Transverse colon (tissue), 3 donors: Measurements from ENCODE around the gene RAB40C.

Experiments
- CTCF ChIP-seq, 5 experiments: fragments of 200-600 bp in 3 of 5; fragments of 450-650 bp in 2 of 5; sonication (generic) in 3 of 5; IDR thresholded peaks; 1 replicate in 2 of 5; 2 replicates in 3 of 5; pipeline ENCODE4 v1.5.1; 2016 to 2017; ENCODE audit warnings: antibody characterized with exemption in 5 of 5, inconsistent platforms in 3 of 5, mild to moderate bottlenecking in 2 of 5, moderate library complexity in 1 of 5
- POLR2A ChIP-seq: fragments of 450-650 bp; IDR thresholded peaks from one replicate; pipeline ENCODE4 v1.6.1; 2016; ENCODE audit warnings: antibody characterized with exemption, mild to moderate bottlenecking, moderate library complexity

- TF ChIP-seq CTCF (IDR thresholded peaks at IDR 0.05) = no peak
- no peak for TF ChIP-seq POLR2A
These were observed 59.8 kb downstream of the RAB40C start for GRCh38 chr16:649631-650030.
